Testis (tissue), 3 donors: ENCODE measurements around the gene ACYP2. TPM values are rescaled to one million over a fixed set of nuclear protein-coding genes. Genes with fewer than 3 reads are reported as not detected.

Experiments used
- DNase-seq: peaks from one replicate; pipeline ENCODE4 v3.0.0-alpha.2; 2019
- H3K27ac ChIP-seq, 2 donors: fragments of 200-600 bp; sonication (generic); one replicate each; pipeline ENCODE4 v1.5.1; 2019
- H3K27me3 ChIP-seq: fragments of 200-600 bp; sonication (generic); one replicate; pipeline ENCODE4 v1.5.1; 2019
- H3K36me3 ChIP-seq: fragments of 200-600 bp; sonication (generic); one replicate; pipeline ENCODE4 v1.5.1; 2017; ENCODE audit warnings: low read depth; ENCODE audit errors: missing control alignments
- H3K4me1 ChIP-seq: fragments of 200-600 bp; sonication (generic); one replicate; pipeline ENCODE4 v1.5.1; 2019
- H3K4me3 ChIP-seq, 2 donors: fragments of 200-600 bp; sonication (generic); one replicate each; pipeline ENCODE4 v1.5.1; 2017 to 2019
- H3K9me3 ChIP-seq: fragments of 200-600 bp; sonication (generic); one replicate; pipeline ENCODE4 v1.5.1; 2017
- POLR2A ChIP-seq: fragments of 450-650 bp; IDR thresholded peaks from one replicate; pipeline ENCODE4 v1.6.1; 2017; ENCODE audit warnings: antibody characterized with exemption, mild to moderate bottlenecking, moderate library complexity
- WGBS, 2 donors: methylation state at CpG; one replicate each; pipeline ENCODE4 v1.1.5; 2018; 5-methylcytosine and 5-hydroxymethylcytosine counted together
- intact Hi-C: fragments of 100-400 bp; cut with DNase I; formaldehyde crosslinking; loops from one replicate; pipeline ENCODE4 v1.15.1; 2023; ENCODE audit warnings: low total_unique reads
- polyA plus RNA-seq: library from polyadenylated mRNA; stranded (reverse); fragments of 350-450 nt; fragmentation: Illumina TruSeq; extraction: RNeasy Lipid Tissue Mini Kit (QIAGEN cat#74804); gene quantifications from one replicate; pipeline ENCODE4 v1.2.3, GENCODE V29; 2014; ENCODE audit warnings: low read depth, low replicate concordance; ENCODE audit not compliant: insufficient read depth
- total RNA-seq, 2 donors: library from RNA; depleted of rRNA; stranded (reverse); fragments of >200 nt; gene quantifications; one replicate each; pipeline ENCODE4 v1.2.3, GENCODE V29; 2016
- TF ChIP-seq, protein P1 (sequence below), 3 experiments: fragments of 450-650 bp in 2 of 3; fragments of 200-600 bp in 1 of 3; sonication (generic) in 1 of 3; IDR thresholded peaks; one replicate each; pipeline ENCODE4 v1.5.1; 2016 to 2019; ENCODE audit warnings: antibody characterized with exemption in 3 of 3, mild to moderate bottlenecking in 2 of 3, moderate library complexity in 1 of 3

The ACYP2 gene
- total and polyA plus RNA-seq, 3 donors from 2014 or later: 23.2 to 36.2 (median 34.5) TPM

DNA sequence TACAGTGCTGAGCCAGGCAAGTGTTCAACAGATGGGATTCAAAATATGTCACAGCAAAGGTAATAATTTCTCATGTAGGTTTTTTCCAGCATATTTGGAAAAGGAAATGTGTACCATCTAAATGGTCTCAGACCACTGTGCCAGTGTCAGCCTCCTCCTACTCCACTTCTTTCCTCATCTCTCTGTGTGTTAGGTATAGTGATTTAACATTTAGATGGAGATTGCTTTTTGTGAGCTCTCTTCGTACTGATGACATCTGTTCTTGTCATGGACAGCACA lies 221.5 kb downstream of the ACYP2 start:
- no peak for DNase-seq
- no peak for TF ChIP-seq POLR2A
- TF ChIP-seq, protein P1, sequence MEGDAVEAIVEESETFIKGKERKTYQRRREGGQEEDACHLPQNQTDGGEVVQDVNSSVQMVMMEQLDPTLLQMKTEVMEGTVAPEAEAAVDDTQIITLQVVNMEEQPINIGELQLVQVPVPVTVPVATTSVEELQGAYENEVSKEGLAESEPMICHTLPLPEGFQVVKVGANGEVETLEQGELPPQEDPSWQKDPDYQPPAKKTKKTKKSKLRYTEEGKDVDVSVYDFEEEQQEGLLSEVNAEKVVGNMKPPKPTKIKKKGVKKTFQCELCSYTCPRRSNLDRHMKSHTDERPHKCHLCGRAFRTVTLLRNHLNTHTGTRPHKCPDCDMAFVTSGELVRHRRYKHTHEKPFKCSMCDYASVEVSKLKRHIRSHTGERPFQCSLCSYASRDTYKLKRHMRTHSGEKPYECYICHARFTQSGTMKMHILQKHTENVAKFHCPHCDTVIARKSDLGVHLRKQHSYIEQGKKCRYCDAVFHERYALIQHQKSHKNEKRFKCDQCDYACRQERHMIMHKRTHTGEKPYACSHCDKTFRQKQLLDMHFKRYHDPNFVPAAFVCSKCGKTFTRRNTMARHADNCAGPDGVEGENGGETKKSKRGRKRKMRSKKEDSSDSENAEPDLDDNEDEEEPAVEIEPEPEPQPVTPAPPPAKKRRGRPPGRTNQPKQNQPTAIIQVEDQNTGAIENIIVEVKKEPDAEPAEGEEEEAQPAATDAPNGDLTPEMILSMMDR (IDR thresholded peaks at IDR 0.05): no peak
- Histone ChIP-seq H3K4me3 (no peak overlapping the region), H3K4me1 (no peaks in the 10 kb centered on the region), H3K9me3 (no peaks in the 10 kb centered on the region), H3K27me3 (no peaks in the 10 kb centered on the region), H3K27ac (no peak overlapping the region), H3K36me3 (no peaks in the 10 kb centered on the region)
- intact Hi-C loops: no loop called here
- 85 to 93% methylated on average over 1 of the region's 1 CpG for WGBS, 2 donors

DNA sequence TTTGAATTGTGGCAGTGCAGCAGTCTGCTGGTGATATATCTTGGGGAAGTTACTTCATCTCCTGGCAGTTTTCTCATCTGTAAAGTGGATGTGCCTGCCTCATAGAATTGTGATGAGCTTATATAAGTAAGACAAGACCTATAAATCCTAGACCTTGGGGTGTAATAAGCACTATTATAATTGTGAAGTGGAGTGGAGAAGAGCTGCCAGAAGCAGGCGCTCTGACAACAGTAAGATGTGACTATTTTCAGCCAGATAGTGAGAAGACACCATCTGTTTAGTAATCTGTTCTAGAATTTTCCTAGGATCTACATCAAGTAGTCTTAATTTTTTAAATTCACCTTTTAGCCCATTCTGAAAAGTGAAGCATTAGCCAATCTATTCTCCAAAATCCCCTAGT lies 226.2 kb downstream of the ACYP2 start:
- no peak overlapping the region for H3K27ac ChIP-seq
- no peaks in the 10 kb centered on the region for H3K27me3 ChIP-seq
- H3K4me1 ChIP-seq: no peaks in the 10 kb centered on the region
- H3K36me3 ChIP-seq: no peaks in the 10 kb centered on the region
- DNase-seq: no peak
- H3K9me3 ChIP-seq: no peaks in the 10 kb centered on the region
- WGBS, 2 donors: 71 to 79% methylated on average over 1 of the region's 1 CpG
- TF ChIP-seq, protein P1 (IDR thresholded peaks at IDR 0.05): no peak
- TF ChIP-seq POLR2A: no peak
- intact Hi-C loops: no loop called here
- no peak overlapping the region for H3K4me3 ChIP-seq

DNA sequence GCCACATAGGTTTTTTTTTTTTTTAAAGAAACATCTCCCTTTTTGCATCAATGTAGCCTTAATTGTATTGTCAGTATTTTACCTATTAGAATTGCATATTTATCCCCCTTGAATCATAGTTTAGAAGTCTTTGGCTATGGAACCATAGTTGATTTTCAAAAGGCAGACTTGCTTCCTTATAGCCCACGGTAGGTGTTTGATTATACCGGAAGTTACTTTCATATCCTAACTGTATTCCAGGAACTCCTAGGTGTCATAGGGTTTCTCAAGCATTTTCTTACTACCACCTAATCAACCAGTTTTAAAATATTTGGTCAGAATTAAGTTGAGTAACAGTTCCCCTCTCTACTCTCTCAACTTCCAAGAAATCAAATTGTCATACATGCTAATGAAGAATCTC lies 227.2 kb downstream of the ACYP2 start:
- no peak for DNase-seq
- WGBS, 2 donors: 91 to 94% methylated on average over 2 of the region's 2 CpGs
- Histone ChIP-seq H3K36me3 (no peaks in the 10 kb centered on the region), H3K9me3 (no peaks in the 10 kb centered on the region), H3K27me3 (no peaks in the 10 kb centered on the region), H3K4me1 (no peaks in the 10 kb centered on the region), H3K27ac (no peak overlapping the region), H3K4me3 (no peak overlapping the region)
- intact Hi-C loops: no loop called here
- TF ChIP-seq, protein P1 (IDR thresholded peaks at IDR 0.05): no peak
- TF ChIP-seq POLR2A: no peak

DNA sequence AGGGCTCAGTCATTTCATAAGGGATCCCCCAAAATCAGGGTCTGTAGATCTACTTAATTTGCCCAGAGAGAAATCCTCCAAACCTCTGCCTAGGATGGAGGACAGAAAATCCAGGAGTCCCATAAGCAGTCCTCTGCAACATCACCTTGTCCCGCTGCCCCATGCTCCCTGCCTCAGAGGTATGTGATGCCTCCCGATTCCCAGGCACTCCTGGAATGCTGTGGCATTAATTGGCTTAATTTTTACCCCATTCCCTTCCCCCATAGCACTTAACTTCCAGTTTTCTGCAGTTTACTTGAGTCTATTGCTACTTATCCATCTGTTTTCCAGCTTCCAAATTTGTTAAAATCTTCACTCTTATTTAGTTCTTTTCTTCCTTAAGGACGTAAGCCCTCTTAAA lies 232.2 kb downstream of the ACYP2 start:
- intact Hi-C loops: no loop called here
- no peaks in the 10 kb centered on the region for H3K27me3 ChIP-seq
- H3K4me3 ChIP-seq: no peak overlapping the region
- peaks cover 6% of the 10 kb centered on the region for H3K4me1 ChIP-seq
- no peaks in the 10 kb centered on the region for H3K36me3 ChIP-seq
- no peak for DNase-seq
- no peaks in the 10 kb centered on the region for H3K9me3 ChIP-seq
- no peak for TF ChIP-seq POLR2A
- TF ChIP-seq, protein P1 (IDR thresholded peaks at IDR 0.05): no peak
- no peak overlapping the region for H3K27ac ChIP-seq
- 90 to 93% methylated on average over 3 of the region's 3 CpGs for WGBS, 2 donors

DNA sequence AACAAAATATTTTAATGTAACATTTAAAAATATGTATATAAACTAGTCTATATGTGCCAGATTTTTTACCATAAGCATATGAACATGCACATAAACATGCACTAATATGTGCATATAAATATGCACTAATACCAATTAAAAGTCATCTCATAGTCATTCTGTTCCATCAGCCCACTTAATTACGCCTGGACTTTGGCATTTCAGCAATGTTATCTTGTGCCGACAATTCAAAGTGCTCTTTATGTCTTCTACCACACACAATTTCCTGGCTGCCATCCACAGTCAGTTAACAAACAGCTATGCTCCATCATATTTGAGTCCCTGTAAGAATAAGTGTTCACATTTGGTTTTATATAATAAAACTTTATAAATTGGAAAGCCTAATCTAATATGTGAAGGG lies 233.2 kb downstream of the ACYP2 start:
- H3K36me3 ChIP-seq: no peaks in the 10 kb centered on the region
- no peaks in the 10 kb centered on the region for H3K9me3 ChIP-seq
- peaks cover 6% of the 10 kb centered on the region for H3K4me1 ChIP-seq
- TF ChIP-seq, protein P1 (IDR thresholded peaks at IDR 0.05): no peak
- TF ChIP-seq POLR2A: no peak
- intact Hi-C loops: no loop called here
- H3K4me3 ChIP-seq: no peak overlapping the region
- H3K27ac ChIP-seq: no peak overlapping the region
- H3K27me3 ChIP-seq: no peaks in the 10 kb centered on the region
- peak; percentile 45 for DNase-seq
- 29 to 37% methylated on average over 2 of the region's 2 CpGs for WGBS, 2 donors
